ENCODE results near the gene DISC1. TPM values are rescaled to one million over a fixed set of nuclear protein-coding genes. Genes with fewer than 3 reads are reported as not detected.

The DISC1 gene
- total RNA-seq, 1 experiment from 2014 or later = 1.8 TPM

- H3K4me1 ChIP-seq (ENCODE audit: control insufficient read depth in 1 of 2, insufficient read depth in 2 of 2, low read length in 2 of 2) = no peaks in the 10 kb centered on the region
- ChIA-PET CTCF (no interaction called here), POLR2A (no interaction called here), RAD21 (ENCODE audit: low non-redundant PET in 1 of 2, low total read pairs in 2 of 2, uncharacterized antibody in 2 of 2, unreplicated experiment in 2 of 2) (no interaction called here)
- no peak overlapping the region for H3K9ac ChIP-seq (ENCODE audit: low read length)
- H3K27me3 ChIP-seq (ENCODE audit: insufficient read depth, low read length) = no peaks in the 10 kb centered on the region
- no peaks in the 10 kb centered on the region for H4K20me1 ChIP-seq (ENCODE audit: insufficient read depth)
- no peak for DNase-seq (ENCODE audit: low read depth, low spot score)
- intact Hi-C loops (cut with micrococcal nuclease) = no loop called here
- ATAC-seq = no peak
- H3K27ac ChIP-seq (ENCODE audit: low read depth, low read length) = no peak overlapping the region
- no peaks in the 10 kb centered on the region for H3K79me2 ChIP-seq (ENCODE audit: insufficient read depth, low read length)
- TF ChIP-seq, protein P1, sequence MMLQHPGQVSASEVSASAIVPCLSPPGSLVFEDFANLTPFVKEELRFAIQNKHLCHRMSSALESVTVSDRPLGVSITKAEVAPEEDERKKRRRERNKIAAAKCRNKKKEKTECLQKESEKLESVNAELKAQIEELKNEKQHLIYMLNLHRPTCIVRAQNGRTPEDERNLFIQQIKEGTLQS (IDR thresholded peaks at IDR 0.05) = no peak
- TF ChIP-seq TCF7L2 (IDR thresholded peaks at IDR 0.05; ENCODE audit: borderline replicate concordance, extremely low read depth, insufficient read depth, insufficient read length) (no peak), JUND (IDR thresholded peaks at IDR 0.05) (no peak), SP1 (IDR thresholded peaks at IDR 0.05; ENCODE audit: low read depth) (no peak), MAX (IDR thresholded peaks at IDR 0.05) (no peak), ZNF274 (IDR thresholded peaks at IDR 0.05; ENCODE audit: low read depth, low read length) (no peak), FOSL1 (IDR thresholded peaks at IDR 0.05; ENCODE audit: low read depth) (no peak), ELF1 (IDR thresholded peaks at IDR 0.05; ENCODE audit: borderline replicate concordance, low read depth) (no peak), EZH2 (IDR thresholded peaks at IDR 0.05) (no peak), POLR2A (IDR thresholded peaks at IDR 0.05; ENCODE audit: borderline replicate concordance, extremely low read depth, insufficient read depth, insufficient read length) (no peak), EZH2phosphoT487 (IDR thresholded peaks at IDR 0.05; ENCODE audit: borderline replicate concordance) (no peak), EGR1 (IDR thresholded peaks at IDR 0.05; ENCODE audit: low read depth) (no peak), SIN3A (IDR thresholded peaks at IDR 0.05; ENCODE audit: low read depth) (no peak), ZFX (IDR thresholded peaks at IDR 0.05) (no peak), YY1 (IDR thresholded peaks at IDR 0.05; ENCODE audit: extremely low read depth, insufficient replicate concordance, low read depth, low read length) (no peak), CEBPB (IDR thresholded peaks at IDR 0.05; ENCODE audit: low read depth) (no peak)
- TF ChIP-seq, protein P2, sequence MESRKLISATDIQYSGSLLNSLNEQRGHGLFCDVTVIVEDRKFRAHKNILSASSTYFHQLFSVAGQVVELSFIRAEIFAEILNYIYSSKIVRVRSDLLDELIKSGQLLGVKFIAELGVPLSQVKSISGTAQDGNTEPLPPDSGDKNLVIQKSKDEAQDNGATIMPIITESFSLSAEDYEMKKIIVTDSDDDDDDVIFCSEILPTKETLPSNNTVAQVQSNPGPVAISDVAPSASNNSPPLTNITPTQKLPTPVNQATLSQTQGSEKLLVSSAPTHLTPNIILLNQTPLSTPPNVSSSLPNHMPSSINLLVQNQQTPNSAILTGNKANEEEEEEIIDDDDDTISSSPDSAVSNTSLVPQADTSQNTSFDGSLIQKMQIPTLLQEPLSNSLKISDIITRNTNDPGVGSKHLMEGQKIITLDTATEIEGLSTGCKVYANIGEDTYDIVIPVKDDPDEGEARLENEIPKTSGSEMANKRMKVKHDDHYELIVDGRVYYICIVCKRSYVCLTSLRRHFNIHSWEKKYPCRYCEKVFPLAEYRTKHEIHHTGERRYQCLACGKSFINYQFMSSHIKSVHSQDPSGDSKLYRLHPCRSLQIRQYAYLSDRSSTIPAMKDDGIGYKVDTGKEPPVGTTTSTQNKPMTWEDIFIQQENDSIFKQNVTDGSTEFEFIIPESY (IDR thresholded peaks at IDR 0.05; ENCODE audit: extremely low read depth, insufficient replicate concordance, low read length) = no peak
- 0 out of 2 replicates have a peak, but pooled peaks cover 3% of the 10 kb centered on the region for H3K9me2 ChIP-seq (ENCODE audit: insufficient read depth)
- no peaks in the 10 kb centered on the region for H3K9me3 ChIP-seq (ENCODE audit: control insufficient read depth in 1 of 2, insufficient read depth in 1 of 2, low read depth in 1 of 2, low read length in 2 of 2)
- H3K4me3 ChIP-seq (replicated peaks in 1 of 2; ENCODE audit: low read depth in 1 of 2, low read length in 2 of 2) = no peak overlapping the region
- H3K36me3 ChIP-seq (ENCODE audit: control insufficient read depth in 1 of 2, insufficient read depth in 2 of 2, low read length in 2 of 2) = no peaks in the 10 kb centered on the region
- BruUV-seq (replicated peaks) = no TSS peak
- no peak overlapping the region for H3K4me2 ChIP-seq (ENCODE audit: low read length)
- no peak overlapping the region for H2AFZ ChIP-seq (ENCODE audit: low read depth, low read length, poor library complexity, severe bottlenecking)
Measured at GRCh38 chr1:231814521-231814920, 187.9 kb downstream of the DISC1 start.
